HepG2 (cell line): ENCODE measurements around the gene CATSPERD. TPM values are rescaled to one million over a fixed set of nuclear protein-coding genes. Genes with fewer than 3 reads are reported as not detected.

Source experiments
- EP300 ChIP-seq, 3 experiments: sonication (generic) in 1 of 3; formaldehyde crosslinking in 1 of 3; IDR thresholded peaks; 2 replicates each; pipeline versions ENCODE4 v1.5.1 to v1.6.1; 2011 to 2020; ENCODE audit warnings: low read depth in 2 of 3, low read length in 2 of 3, borderline replicate concordance in 1 of 3, improper control_type of control experiment in 1 of 3, mild to moderate bottlenecking in 1 of 3, missing genetic modification reagents in 1 of 3, moderate library complexity in 1 of 3
- MXD1 ChIP-seq: sonication (generic); formaldehyde crosslinking; IDR thresholded peaks from 2 replicates; pipeline ENCODE4 v1.4.0; 2020; ENCODE audit warnings: mild to moderate bottlenecking, missing genetic modification reagents
- PBX2 ChIP-seq: IDR thresholded peaks from 2 replicates; pipeline ENCODE4 v1.6.1; 2016; ENCODE audit warnings: control low read depth
- RBM39 ChIP-seq: fragments of 200-400 bp; formaldehyde crosslinking; IDR thresholded peaks from one replicate; pipeline ENCODE4 v1.6.1; 2018; ENCODE audit warnings: antibody characterized with exemption, mild to moderate bottlenecking, low read depth, low read length; ENCODE audit not compliant: poor library complexity, severe bottlenecking
- TAF15 ChIP-seq: fragments of 200-400 bp; formaldehyde crosslinking; IDR thresholded peaks from one replicate; pipeline ENCODE4 v1.6.1; 2018; ENCODE audit warnings: mild to moderate bottlenecking, low read depth, low read length; ENCODE audit not compliant: poor library complexity, severe bottlenecking
- ZBTB4 ChIP-seq: sonication (generic); formaldehyde crosslinking; IDR thresholded peaks from 2 replicates; pipeline ENCODE4 v1.4.0; 2020; ENCODE audit warnings: missing genetic modification reagents, mild to moderate bottlenecking, borderline replicate concordance
- ZIK1 ChIP-seq: sonication (generic); formaldehyde crosslinking; IDR thresholded peaks from 2 replicates; pipeline ENCODE4 v1.5.0; 2020; ENCODE audit warnings: mild to moderate bottlenecking, low read depth, missing genetic modification reagents, borderline replicate concordance
- ZNF24 ChIP-seq: fragments of 450-650 bp; IDR thresholded peaks from 2 replicates; pipeline ENCODE4 v1.6.1; 2017; ENCODE audit warnings: antibody characterized with exemption, mild to moderate bottlenecking
- ZNF292 ChIP-seq: sonication (generic); formaldehyde crosslinking; IDR thresholded peaks from 2 replicates; pipeline ENCODE4 v1.8.1; 2022; ENCODE audit warnings: mild to moderate bottlenecking, low read depth, missing genetic modification reagents, borderline replicate concordance
- ZNF407 ChIP-seq: sonication (generic); formaldehyde crosslinking; IDR thresholded peaks from one replicate; pipeline ENCODE4 v1.5.1; 2020; ENCODE audit warnings: mild to moderate bottlenecking, missing genetic modification reagents; ENCODE audit errors: not compliant biosample characterization
- polyA plus RNA-seq, 8 experiments: library from polyadenylated mRNA; depleted of rRNA in 3 of 8; stranded (reverse) in 7 of 8; unstranded in 1 of 8; fragments of >200 nt; fragmentation: Illumina TruSeq in 4 of 8; extraction: Trizol in 4 of 8; gene quantifications; 2 replicates each; pipeline versions ENCODE4 v1.2.1 to v1.2.3, GENCODE V29; 2011 to 2016; ENCODE audit warnings: low read depth in 4 of 8, missing spikeins in 1 of 8, mixed read lengths in 1 of 8; ENCODE audit not compliant: insufficient read depth in 1 of 8
- total RNA-seq, 5 experiments: library from RNA; depleted of rRNA; stranded (reverse); fragments of >200 nt; fragmentation: Illumina TruSeq; extraction: Trizol; gene quantifications; 2 replicates each; pipeline ENCODE4 v1.2.3, GENCODE V29; 2016; ENCODE audit warnings: low read depth in 1 of 5

The CATSPERD gene
- total and polyA plus RNA-seq, 2 of the 13 experiments (the other 11 are each of a cell fraction or from before 2014, with no cell fraction given), result 0.04 TPM; not detected in 1

GRCh38 chr19:5680437-5681368 lies 39.7 kb upstream of the CATSPERD start, which contains the start of the genes HSD11B1L and MICOS13 (continued):
- no peak for TF ChIP-seq ZBTB4
- TF ChIP-seq EP300 (IDR thresholded peaks at IDR 0.05; ENCODE audit: low read depth in 2 of 2, low read length in 2 of 2), result no peak
- TF ChIP-seq EP300 (CRISPR knock-in tag; IDR thresholded peaks at IDR 0.05; ENCODE audit: borderline replicate concordance), result no peak; the same call in 1 of the 2 replicates
- TF ChIP-seq ZIK1, result peak; percentile 26; the same call in 1 of the 2 replicates
- no peak for TF ChIP-seq TAF15
- TF ChIP-seq ZNF292, result no peak
- TF ChIP-seq PBX2 (CRISPR knock-in tag), result 0 out of 2 replicates have a peak, but pooled peaks have one; percentile 20
- no peak for TF ChIP-seq RBM39
- TF ChIP-seq MXD1, result peak; percentile 47; the same call in 1 of the 2 replicates
- no peak for TF ChIP-seq ZNF24
- TF ChIP-seq ZNF407, result no peak
